Keratinocyte (primary cell): ENCODE measurements around the gene CCDC18.

ENCODE experiments used
- CTCF ChIP-seq, 3 experiments: IDR thresholded peaks in 1 of 3; conservative IDR thresholded peaks in 1 of 3; optimal IDR thresholded peaks in 1 of 3; 2 replicates in 2 of 3; 3 replicates in 1 of 3; pipeline versions ENCODE3 to v1.5.1; 2011; ENCODE audit warnings: low read length in 3 of 3, mild to moderate bottlenecking in 3 of 3, moderate library complexity in 2 of 3, control low read depth in 1 of 3, inconsistent platforms in 1 of 3; ENCODE audit not compliant: insufficient read depth in 2 of 3; ENCODE audit errors: extremely low read depth in 1 of 3
- EZH2 ChIP-seq: IDR thresholded peaks from one replicate; pipeline ENCODE4 v1.6.1; 2012; ENCODE audit warnings: inconsistent platforms, mild to moderate bottlenecking, low read length, moderate library complexity

GRCh38 chr1:93322349-93322748 is 141.8 kb downstream of the CCDC18 start:
- TF ChIP-seq CTCF (optimal IDR thresholded peaks at IDR 0.05 in 1 of 3, IDR thresholded peaks at IDR 0.05 in 1 of 3, conservative IDR thresholded peaks at IDR 0.05 in 1 of 3; ENCODE audit: extremely low read depth in 1 of 3, insufficient read depth in 2 of 3, low read length in 3 of 3) (no peak), EZH2 (no peak)
